Endothelial cell of umbilical vein (primary cell): Measurements from ENCODE around the gene DUSP15. TPM values are rescaled to one million over a fixed set of nuclear protein-coding genes. Genes with fewer than 3 reads are reported as not detected.

ENCODE experiments used
- BruUV-seq: library from RNA; stranded (reverse); fragments of 400-500 nt; replicated peaks from 2 replicates; lab custom pipeline; 2021; lab: Mats Ljungman, UMichigan
- CTCF ChIA-PET: fragments of 300-600, 350-600 bp; sonication (Branson Sonifier 250); formaldehyde crosslinking; loops from one replicate; lab custom pipeline; 2021; ENCODE audit warnings: antibody characterized with exemption, inconsistent platforms; lab: Charles Lee
- POLR2A ChIA-PET: fragments of 300-600, 350-600 bp; sonication (Branson Sonifier 250); formaldehyde crosslinking; loops from one replicate; lab custom pipeline; 2021; ENCODE audit warnings: antibody characterized with exemption, inconsistent platforms; lab: Charles Lee
- DNase-seq: peaks from one replicate; pipeline ENCODE4 v3.0.0-alpha.2; 2011; ENCODE audit warnings: low read depth, low spot score
- FAIRE-seq: peaks from 2 replicates; lab custom pipeline; 2011; peaks lifted over from hg19 to GRCh38; lab: Jason Lieb, UNC
- H2AFZ ChIP-seq: 2 replicates; pipeline ENCODE4 v1.6.0; 2012; ENCODE audit warnings: low read depth, low read length, control low read depth, inconsistent platforms
- H3K27ac ChIP-seq: 2 replicates; pipeline ENCODE4 v1.5.1; 2011; ENCODE audit warnings: low read depth, mild to moderate bottlenecking, control low read depth, low read length, moderate library complexity; ENCODE audit not compliant: insufficient read depth
- H3K27me3 ChIP-seq, 2 experiments: 2 replicates each; pipeline versions ENCODE4 v1.6.0 to v1.6.1; 2011; ENCODE audit warnings: low read length in 2 of 2, mixed read lengths in 1 of 2; ENCODE audit not compliant: control insufficient read depth in 2 of 2, insufficient read depth in 2 of 2
- H3K36me3 ChIP-seq, 2 experiments: 2 replicates in 1 of 2; 3 replicates in 1 of 2; pipeline ENCODE4 v1.5.1; 2011; ENCODE audit warnings: low read length in 2 of 2, mild to moderate bottlenecking in 1 of 2, moderate library complexity in 1 of 2; ENCODE audit not compliant: control insufficient read depth in 2 of 2, insufficient read depth in 2 of 2; ENCODE audit errors: extremely low read depth in 1 of 2
- H3K4me1 ChIP-seq: 3 replicates; pipeline ENCODE4 v1.5.1; 2011; ENCODE audit warnings: mild to moderate bottlenecking, low read length; ENCODE audit not compliant: control insufficient read depth, insufficient read depth; ENCODE audit errors: extremely low read depth
- H3K4me2 ChIP-seq: 2 replicates; pipeline ENCODE4 v1.6.1; 2011; ENCODE audit warnings: low read length, control low read depth, mixed read lengths; ENCODE audit not compliant: insufficient read depth
- H3K4me3 ChIP-seq, 3 experiments: fragments of 200-600 bp in 1 of 3; sonication (generic), shearing (Covaris generic) in 1 of 3; replicated peaks in 1 of 3; 2 replicates each; pipeline ENCODE4 v1.5.1; 2011 to 2016; ENCODE audit warnings: control low read depth in 3 of 3, low read length in 3 of 3, mild to moderate bottlenecking in 2 of 3, inconsistent platforms in 1 of 3, low read depth in 1 of 3, moderate library complexity in 1 of 3; ENCODE audit not compliant: insufficient read depth in 1 of 3
- H3K79me2 ChIP-seq: 2 replicates; pipeline ENCODE4 v1.6.0; 2012; ENCODE audit warnings: low read length, inconsistent platforms; ENCODE audit not compliant: control insufficient read depth, insufficient read depth
- H3K9ac ChIP-seq: replicated peaks from 2 replicates; pipeline ENCODE3; 2011; ENCODE audit warnings: low read length, control low read depth; ENCODE audit not compliant: insufficient read depth; ENCODE audit errors: extremely low read depth
- H3K9me1 ChIP-seq: replicated peaks from 3 replicates; pipeline ENCODE4 v1.6.0; 2011; ENCODE audit warnings: mild to moderate bottlenecking, low read length; ENCODE audit not compliant: control insufficient read depth, insufficient read depth; ENCODE audit errors: extremely low read depth
- H3K9me3 ChIP-seq: replicated peaks from 2 replicates; pipeline ENCODE4 v1.5.1; 2012; ENCODE audit warnings: low read length, inconsistent platforms; ENCODE audit not compliant: control insufficient read depth, insufficient read depth
- H4K20me1 ChIP-seq: replicated peaks from 2 replicates; pipeline ENCODE3; 2011; ENCODE audit warnings: mild to moderate bottlenecking, low read length; ENCODE audit not compliant: control insufficient read depth, insufficient read depth; ENCODE audit errors: extremely low read depth
- EZH2 ChIP-seq: IDR thresholded peaks from 2 replicates; pipeline ENCODE4 v1.6.1; 2012; ENCODE audit warnings: borderline replicate concordance, low read depth, mild to moderate bottlenecking, moderate library complexity, low read length, inconsistent platforms; ENCODE audit not compliant: severe bottlenecking
- FOS ChIP-seq: IDR thresholded peaks from 2 replicates; pipeline ENCODE4 v1.6.1; 2011; ENCODE audit warnings: mild to moderate bottlenecking, low read length, moderate library complexity, borderline replicate concordance; ENCODE audit not compliant: insufficient read depth
- GATA2 ChIP-seq: IDR thresholded peaks from 2 replicates; pipeline ENCODE4 v1.7.0; 2011; ENCODE audit warnings: low read depth, mild to moderate bottlenecking, moderate library complexity, mixed read lengths, low read length; ENCODE audit not compliant: insufficient read length, insufficient read depth
- JUN ChIP-seq: IDR thresholded peaks from 2 replicates; pipeline ENCODE4 v1.6.1; 2011; ENCODE audit warnings: borderline replicate concordance, low read depth; ENCODE audit not compliant: insufficient read length, insufficient read depth
- MYC ChIP-seq: IDR thresholded peaks from one replicate; pipeline ENCODE4 v1.6.1; 2011; ENCODE audit warnings: mild to moderate bottlenecking, low read depth, low read length
- POLR2A ChIP-seq: IDR thresholded peaks from 2 replicates; pipeline ENCODE4 v1.6.1; 2012; ENCODE audit warnings: low read depth, mild to moderate bottlenecking, control low read depth, low read length
- POLR2AphosphoS5 ChIP-seq: IDR thresholded peaks from 2 replicates; pipeline ENCODE4 v1.6.1; 2012; ENCODE audit warnings: low read depth, mild to moderate bottlenecking, control low read depth, low read length, moderate library complexity; ENCODE audit not compliant: insufficient read depth
- dilution Hi-C: fragments of 300-500 bp; cut with MboI; formaldehyde crosslinking; loops from one replicate; pipeline ENCODE4 v1.15.0; 2019; ENCODE audit warnings: low sequenced_read_pairs; ENCODE audit not compliant: extremely low pct_ligation_motif_present
- intact Hi-C: fragments of 100-400 bp; cut with micrococcal nuclease; formaldehyde crosslinking; loops from one replicate; pipeline ENCODE4 v1.10.0; 2022
- polyA plus RNA-seq, 4 experiments: library from polyadenylated mRNA; depleted of rRNA in 3 of 4; stranded (reverse) in 3 of 4; unstranded in 1 of 4; fragments of >200 nt; gene quantifications; 2 replicates each; pipeline versions ENCODE4 v1.2.1 to v1.2.3, GENCODE V29; 2011 to 2012; ENCODE audit warnings: missing spikeins in 1 of 4
- total RNA-seq: library from RNA; stranded (reverse); gene quantifications from 2 replicates; pipeline ENCODE4 v1.2.3, GENCODE V29; 2021
- TF ChIP-seq, protein P1 (sequence below), 2 donors: IDR thresholded peaks; 1 replicate in 1 of 2; 2 replicates in 1 of 2; pipeline ENCODE4 v1.5.1; 2011; ENCODE audit warnings: low read length in 2 of 2, mild to moderate bottlenecking in 2 of 2, moderate library complexity in 2 of 2, control low read depth in 1 of 2, inconsistent platforms in 1 of 2, low read depth in 1 of 2; ENCODE audit not compliant: insufficient read depth in 1 of 2; ENCODE audit errors: extremely low read depth in 1 of 2
- TF ChIP-seq, protein P2 (sequence below): IDR thresholded peaks from 2 replicates; pipeline ENCODE4 v1.6.1; 2011; ENCODE audit not compliant: insufficient read depth, insufficient read length

Gene DUSP15
- total and polyA plus RNA-seq, 2 donors (not counting 3 experiments of a cell fraction or from before 2014, with no cell fraction given): 0.33 TPM; not detected in 1

DNA sequence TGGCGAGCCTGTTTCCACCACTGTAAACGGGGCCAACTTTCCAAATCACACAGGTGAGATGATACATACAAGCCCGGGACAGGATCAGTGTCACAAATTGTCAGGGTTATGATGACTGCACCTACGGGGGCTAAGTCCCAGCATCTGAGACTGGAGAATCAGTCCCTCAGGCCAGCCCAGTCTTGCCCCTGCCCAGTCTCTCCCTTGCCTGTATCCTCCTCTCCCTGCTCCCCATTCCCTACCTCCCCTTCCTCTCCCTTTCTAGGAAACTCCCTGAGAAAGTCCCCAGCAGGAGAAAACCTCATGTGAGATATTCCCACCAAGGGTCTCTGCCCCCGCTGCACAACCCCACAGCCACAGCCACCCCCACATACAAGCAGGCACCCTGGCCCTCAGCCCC lies 26.4 kb downstream of the DUSP15 start:
- ChIA-PET POLR2A (no interaction called here), CTCF (interaction anchor here (1.3 to 18.2 kb wide), 3 partner anchors 9 to 187 kb away, joined by 4 to 619 read pairs (median 7); partner anchors contain the start of gene MYLK2)
- TF ChIP-seq GATA2 (no peak), MYC (no peak), POLR2A (no peak), POLR2AphosphoS5 (no peak), EZH2 (no peak), FOS (no peak), JUN (no peak)
- TF ChIP-seq, protein P1, sequence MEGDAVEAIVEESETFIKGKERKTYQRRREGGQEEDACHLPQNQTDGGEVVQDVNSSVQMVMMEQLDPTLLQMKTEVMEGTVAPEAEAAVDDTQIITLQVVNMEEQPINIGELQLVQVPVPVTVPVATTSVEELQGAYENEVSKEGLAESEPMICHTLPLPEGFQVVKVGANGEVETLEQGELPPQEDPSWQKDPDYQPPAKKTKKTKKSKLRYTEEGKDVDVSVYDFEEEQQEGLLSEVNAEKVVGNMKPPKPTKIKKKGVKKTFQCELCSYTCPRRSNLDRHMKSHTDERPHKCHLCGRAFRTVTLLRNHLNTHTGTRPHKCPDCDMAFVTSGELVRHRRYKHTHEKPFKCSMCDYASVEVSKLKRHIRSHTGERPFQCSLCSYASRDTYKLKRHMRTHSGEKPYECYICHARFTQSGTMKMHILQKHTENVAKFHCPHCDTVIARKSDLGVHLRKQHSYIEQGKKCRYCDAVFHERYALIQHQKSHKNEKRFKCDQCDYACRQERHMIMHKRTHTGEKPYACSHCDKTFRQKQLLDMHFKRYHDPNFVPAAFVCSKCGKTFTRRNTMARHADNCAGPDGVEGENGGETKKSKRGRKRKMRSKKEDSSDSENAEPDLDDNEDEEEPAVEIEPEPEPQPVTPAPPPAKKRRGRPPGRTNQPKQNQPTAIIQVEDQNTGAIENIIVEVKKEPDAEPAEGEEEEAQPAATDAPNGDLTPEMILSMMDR (IDR thresholded peaks at IDR 0.05; ENCODE audit: extremely low read depth in 1 of 2, insufficient read depth in 1 of 2, low read depth in 1 of 2, low read length in 2 of 2): no peak
- TF ChIP-seq, protein P2, sequence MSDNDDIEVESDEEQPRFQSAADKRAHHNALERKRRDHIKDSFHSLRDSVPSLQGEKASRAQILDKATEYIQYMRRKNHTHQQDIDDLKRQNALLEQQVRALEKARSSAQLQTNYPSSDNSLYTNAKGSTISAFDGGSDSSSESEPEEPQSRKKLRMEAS: no peak
- Histone ChIP-seq H3K27me3 (peaks cover 0 to 2% of the 10 kb centered on the region in 2 experiments), H3K9me1 (no peaks in the 10 kb centered on the region), H3K27ac (no peak overlapping the region), H3K36me3 (no peaks in the 10 kb centered on the region), H3K4me1 (peaks cover 22% of the 10 kb centered on the region), H4K20me1 (no peaks in the 10 kb centered on the region), H3K79me2 (no peaks in the 10 kb centered on the region), H3K9ac (no peak overlapping the region), H3K4me3 (no peak overlapping the region), H3K4me2 (no peak overlapping the region), H2AFZ (no peak overlapping the region), H3K9me3 (no peaks in the 10 kb centered on the region)
- no peak for FAIRE-seq
- BruUV-seq: no TSS peak
- intact Hi-C loops (no loop called here), dilution Hi-C loops (no loop called here)
- DNase-seq: no peak
